GM19328 (cell line): ENCODE data around the gene TNFAIP2.
"Not testable (repeated sequence)": the region's sequence is repeated elsewhere in the genome, so short reads cannot be mapped to it uniquely, and the experiment has no call there.

Experiments used
- ATAC-seq: cut with Tn5 transposase; IDR thresholded peaks from one replicate; pipeline ENCODE4 v1.9.1; 2021; ENCODE audit warnings: mild to moderate bottlenecking, moderate library complexity; ENCODE audit not compliant: unreplicated experiment

TNFAIP2 gene

GRCh38 chr14:103105580-103106150 is 17.6 kb upstream of the TNFAIP2 start:
- ATAC-seq: no peak

- no peak for ATAC-seq
These were observed 15.8 kb upstream of the TNFAIP2 start for GRCh38 chr14:103107455-103107854.

- no peak for ATAC-seq
These were observed 15.1 kb upstream of the TNFAIP2 start for GRCh38 chr14:103107941-103108748.

- ATAC-seq: no peak
These were observed 14.5 kb upstream of the TNFAIP2 start for GRCh38 chr14:103108749-103109207.

- ATAC-seq: no peak
These were observed 13.5 kb upstream of the TNFAIP2 start for GRCh38 chr14:103109535-103110441.

- ATAC-seq: no peak
These were observed 12.5 kb upstream of the TNFAIP2 start for GRCh38 chr14:103110681-103111231.

- ATAC-seq: no peak
These were observed 11.9 kb upstream of the TNFAIP2 start for GRCh38 chr14:103111232-103111868.

GRCh38 chr14:103112400-103113243 is 10.6 kb upstream of the TNFAIP2 start:
- ATAC-seq: no peak

GRCh38 chr14:103113303-103113702 is 10.0 kb upstream of the TNFAIP2 start:
- ATAC-seq: no peak

GRCh38 chr14:103113774-103114173 is 9.5 kb upstream of the TNFAIP2 start:
- no peak for ATAC-seq

- not testable (repeated sequence) for ATAC-seq
These were observed 8.1 kb upstream of the TNFAIP2 start for GRCh38 chr14:103115086-103115679.

GRCh38 chr14:103115845-103116572 is 7.3 kb upstream of the TNFAIP2 start:
- no peak for ATAC-seq

GRCh38 chr14:103116636-103117035 is 6.6 kb upstream of the TNFAIP2 start:
- ATAC-seq: no peak

GRCh38 chr14:103117499-103117898 is 5.8 kb upstream of the TNFAIP2 start:
- not testable (repeated sequence) for ATAC-seq

- no peak for ATAC-seq
These were observed 5.1 kb upstream of the TNFAIP2 start for GRCh38 chr14:103118018-103118662.

GRCh38 chr14:103118663-103119404 is 4.4 kb upstream of the TNFAIP2 start:
- no peak for ATAC-seq

- ATAC-seq: not testable (repeated sequence)
These were observed 3.7 kb upstream of the TNFAIP2 start for GRCh38 chr14:103119527-103119926.
